K562 (cell line): Measurements from ENCODE around the gene RMC1. TPM values are rescaled to one million over a fixed set of nuclear protein-coding genes. Genes with fewer than 3 reads are reported as not detected.

ENCODE experiments used
- ATAC-seq: fragments of 200-7000 bp; cut with Tn5 transposase; 3 replicates; pipeline ENCODE4 v1.9.1; 2020; ENCODE audit warnings: moderate library complexity
- BruUV-seq: library from RNA; stranded (reverse); fragments of 400-500 nt; replicated peaks from 2 replicates; lab custom pipeline; 2021; lab: Mats Ljungman, UMichigan
- CTCF ChIA-PET: fragments of 300-600 bp; formaldehyde crosslinking; extraction: SDS; loops from one replicate; lab custom pipeline; 2021; ENCODE audit warnings: low intra/inter-chr PET ratio; lab: Yijun Ruan, JAX
- POLR2A ChIA-PET: fragments of 300-600, 350-650 bp; sonication (Branson Sonifier 250); formaldehyde crosslinking; extraction: SDS; loops from one replicate; lab custom pipeline; 2021; ENCODE audit warnings: antibody characterized with exemption, inconsistent platforms; lab: Yijun Ruan, JAX
- DNase-seq, 4 experiments: peaks; one replicate each; pipeline versions ENCODE4 v3.0.0 to v3.0.0-alpha.2; 2011 to 2018; ENCODE audit warnings: low spot score in 3 of 4, mixed read lengths in 3 of 4; ENCODE audit errors: extremely low read depth in 1 of 4
- FAIRE-seq: peaks from 2 replicates; lab custom pipeline; 2011; peaks lifted over from hg19 to GRCh38; lab: Jason Lieb, UNC
- H2AFZ ChIP-seq: 2 replicates; pipeline ENCODE4 v1.6.0; 2011; ENCODE audit warnings: low read depth, low read length, control low read depth, inconsistent platforms
- H3K27ac ChIP-seq: fragments of 200-600 bp; 3 replicates; pipeline ENCODE4 v1.8.0; 2011; ENCODE audit warnings: low read depth, mild to moderate bottlenecking, control low read depth, inconsistent platforms, low read length, moderate library complexity, mixed read lengths; ENCODE audit errors: extremely low read depth
- H3K27me3 ChIP-seq, 2 experiments: fragments of 300-600 bp in 1 of 2; 2 replicates in 1 of 2; 3 replicates in 1 of 2; pipeline versions ENCODE4 v1.6.0 to v1.8.0; 2011; ENCODE audit warnings: inconsistent platforms in 2 of 2, low read length in 2 of 2, mild to moderate bottlenecking in 1 of 2, mixed read lengths in 1 of 2, moderate library complexity in 1 of 2; ENCODE audit not compliant: control insufficient read depth in 2 of 2, insufficient read depth in 2 of 2
- H3K36me3 ChIP-seq: fragments of 300-600 bp; 3 replicates; pipeline ENCODE4 v1.8.0; 2011; ENCODE audit warnings: mild to moderate bottlenecking, low read length, inconsistent platforms; ENCODE audit not compliant: control insufficient read depth, insufficient read depth
- H3K4me1 ChIP-seq, 2 experiments: fragments of 200-600 bp in 1 of 2; replicated peaks in 1 of 2; 2 replicates in 1 of 2; 3 replicates in 1 of 2; pipeline versions ENCODE4 v1.5.1 to v1.8.0; 2011; ENCODE audit warnings: inconsistent platforms in 2 of 2, low read length in 2 of 2, mild to moderate bottlenecking in 1 of 2, mixed read lengths in 1 of 2, moderate library complexity in 1 of 2; ENCODE audit not compliant: control insufficient read depth in 2 of 2, insufficient read depth in 2 of 2
- H3K4me2 ChIP-seq: 2 replicates; pipeline ENCODE4 v1.6.1; 2011; ENCODE audit warnings: low read length, control low read depth, inconsistent platforms, mixed read lengths; ENCODE audit not compliant: insufficient read depth
- H3K4me3 ChIP-seq: fragments of 200-600 bp; sonication (generic), shearing (Covaris generic); 2 replicates; pipeline ENCODE4 v1.5.1; 2016; ENCODE audit warnings: control low read depth, inconsistent platforms
- H3K79me2 ChIP-seq: fragments of 200-600 bp; 3 replicates; pipeline ENCODE4 v1.8.0; 2011; ENCODE audit warnings: low read length, inconsistent platforms; ENCODE audit not compliant: control insufficient read depth, insufficient read depth
- H3K9ac ChIP-seq, 2 experiments: 2 replicates each; pipeline versions ENCODE4 v1.6.0 to v1.6.1; 2011; ENCODE audit warnings: low read depth in 2 of 2, low read length in 2 of 2, control low read depth in 1 of 2, inconsistent platforms in 1 of 2, mild to moderate bottlenecking in 1 of 2, mixed read lengths in 1 of 2; ENCODE audit not compliant: insufficient read depth in 1 of 2
- H3K9me1 ChIP-seq: one replicate; pipeline ENCODE4 v1.6.0; 2011; ENCODE audit warnings: inconsistent platforms, mild to moderate bottlenecking, low read length, moderate library complexity; ENCODE audit not compliant: control insufficient read depth, insufficient read depth
- H3K9me3 ChIP-seq: replicated peaks from 2 replicates; pipeline ENCODE4 v1.5.1; 2011; ENCODE audit warnings: low read depth, low read length, inconsistent platforms; ENCODE audit not compliant: control insufficient read depth, insufficient read depth
- H4K20me1 ChIP-seq: replicated peaks from 2 replicates; pipeline ENCODE4 v1.6.1; 2011; ENCODE audit warnings: low read length, inconsistent platforms, mixed read lengths; ENCODE audit not compliant: control insufficient read depth, insufficient read depth
- CHD4 ChIP-seq: fragments of 200-600 bp; sonication (generic); IDR thresholded peaks from 3 replicates; pipeline ENCODE4 v1.6.1; 2012; ENCODE audit warnings: low read depth, mild to moderate bottlenecking, mixed read lengths, low read length, inconsistent platforms; ENCODE audit not compliant: insufficient read depth, insufficient replicate concordance, poor library complexity, severe bottlenecking
- HNRNPH1 ChIP-seq: fragments of 200-400 bp; formaldehyde crosslinking; optimal IDR thresholded peaks from 2 replicates; pipeline ENCODE3; 2017; ENCODE audit warnings: low read depth, mild to moderate bottlenecking, low read length, moderate library complexity
- MEF2A ChIP-seq: IDR thresholded peaks from 2 replicates; pipeline ENCODE4 v1.6.1; 2011; ENCODE audit warnings: low read depth, mild to moderate bottlenecking, low read length, moderate library complexity; ENCODE audit not compliant: control insufficient read depth
- MIER1 ChIP-seq: fragments of 450-650 bp; IDR thresholded peaks from 2 replicates; pipeline ENCODE4 v1.6.1; 2016; ENCODE audit warnings: antibody characterized with exemption, mild to moderate bottlenecking, low read depth
- NCOA2 ChIP-seq, 2 experiments: fragments of 450-650 bp; IDR thresholded peaks; 2 replicates each; pipeline ENCODE4 v1.6.1; 2018; ENCODE audit warnings: mild to moderate bottlenecking in 2 of 2, moderate library complexity in 1 of 2; ENCODE audit not compliant: partially characterized antibody in 2 of 2
- NELFE ChIP-seq: IDR thresholded peaks from 2 replicates; pipeline ENCODE4 v1.6.1; 2011; ENCODE audit warnings: mild to moderate bottlenecking; ENCODE audit not compliant: insufficient read depth, insufficient read length
- PHB2 ChIP-seq: fragments of 450-650 bp; IDR thresholded peaks from 2 replicates; pipeline ENCODE4 v1.6.1; 2017; ENCODE audit warnings: low read depth
- POLR2AphosphoS2 ChIP-seq: IDR thresholded peaks from 2 replicates; pipeline ENCODE4 v1.6.1; 2012; ENCODE audit warnings: low read length, improper control_type of control experiment
- RBM22 ChIP-seq: fragments of 200-400 bp; formaldehyde crosslinking; IDR thresholded peaks from 2 replicates; pipeline ENCODE4 v1.6.1; 2018; ENCODE audit warnings: low read length, low read depth; ENCODE audit not compliant: poor library complexity, severe bottlenecking
- RBM34 ChIP-seq: fragments of 200-400 bp; formaldehyde crosslinking; IDR thresholded peaks from 2 replicates; pipeline ENCODE4 v1.6.1; 2018; ENCODE audit warnings: low read length, borderline replicate concordance; ENCODE audit not compliant: insufficient read depth
- SIN3B ChIP-seq: fragments of 450-650 bp; IDR thresholded peaks from 2 replicates; pipeline ENCODE4 v1.6.1; 2017; ENCODE audit warnings: low read depth, mild to moderate bottlenecking, moderate library complexity
- STAT5A ChIP-seq: IDR thresholded peaks from 2 replicates; pipeline ENCODE4 v1.6.1; 2012; ENCODE audit warnings: low read length, inconsistent platforms, borderline replicate concordance
- THRB ChIP-seq: fragments of 450-650 bp; formaldehyde crosslinking; conservative IDR thresholded peaks from 2 replicates; pipeline ENCODE4 v1.4.0; 2022; ENCODE audit warnings: mild to moderate bottlenecking, missing genetic modification characterization
- ZKSCAN1 ChIP-seq: fragments of 150-350 bp; IDR thresholded peaks from 2 replicates; pipeline ENCODE4 v1.6.1; 2016; ENCODE audit warnings: low read depth, low read length
- ZNF586 ChIP-seq: fragments of 450-650 bp; formaldehyde crosslinking; conservative IDR thresholded peaks from 2 replicates; pipeline ENCODE4 v1.4.0; 2020; ENCODE audit warnings: mild to moderate bottlenecking, moderate library complexity
- WGBS: fragments of 100-300 bp; shearing (Covaris generic); methylation state at CpG from one replicate; pipeline ENCODE4 v1.1.6; 2016; ENCODE audit warnings: low coverage, mixed read lengths; ENCODE audit not compliant: insufficient coverage; ENCODE audit errors: missing lambda C conversion rate; 5-methylcytosine and 5-hydroxymethylcytosine counted together
- in situ Hi-C: fragments of 300-500 bp; cut with MboI; formaldehyde crosslinking; loops from 4 replicates; pipeline ENCODE4 v1.15.0; 2018; ENCODE audit warnings: inconsistent platforms, mixed read lengths
- intact Hi-C: fragments of 100-400 bp; cut with micrococcal nuclease; formaldehyde crosslinking; loops from 2 replicates; pipeline ENCODE4 v1.14.2; 2022
- polyA plus RNA-seq, 8 experiments: library from polyadenylated mRNA; depleted of rRNA in 4 of 8; stranded (reverse) in 5 of 8; unstranded in 3 of 8; fragments of >200 nt; fragmentation: Nextera tagmentation in 2 of 8; fragmentation: Illumina TruSeq in 1 of 8; extraction: Ambion mirVana in 2 of 8; extraction: Trizol in 1 of 8; gene quantifications; 2 replicates each; pipeline versions ENCODE4 v1.2.1 to v1.2.3, GENCODE V29; 2011 to 2014; ENCODE audit warnings: inconsistent platforms in 1 of 8, missing spikeins in 1 of 8
- total RNA-seq, 7 experiments: library from RNA; depleted of rRNA in 6 of 7; stranded (reverse); fragments of >200 nt in 6 of 7; fragmentation: Illumina TruSeq in 2 of 7; extraction: Trizol in 2 of 7; gene quantifications; 2 replicates each; pipeline versions ENCODE4 v1.2.1 to v1.2.3, GENCODE V29; 2011 to 2021; ENCODE audit warnings: low replicate concordance in 1 of 7

The RMC1 gene
- total and polyA plus RNA-seq, 9 of the 15 experiments (the other 6 are each of a cell fraction or from before 2014, with no cell fraction given) = 7.5 to 42.4 (median 35.5) TPM

GRCh38 chr18:23537274-23537673, 34.0 kb downstream of the RMC1 start:
- FAIRE-seq (no peak), ATAC-seq (no peak), DNase-seq (no peak)
- in situ Hi-C loops = no loop called here
- Histone ChIP-seq H4K20me1 (peaks cover 19% of the 10 kb centered on the region), H3K9me3 (no peaks in the 10 kb centered on the region), H3K4me1 (peaks cover 5 to 18% of the 10 kb centered on the region in 2 experiments), H2AFZ (no peak overlapping the region), H3K79me2 (no peaks in the 10 kb centered on the region), H3K27ac (no peak overlapping the region), H3K27me3 (no peaks in the 10 kb centered on the region), H3K4me3 (no peak overlapping the region), H3K4me2 (no peak overlapping the region), H3K9me1 (no peaks in the 10 kb centered on the region), H3K9ac (no peak overlapping the region), H3K36me3 (peaks cover 94% of the 10 kb centered on the region)
- BruUV-seq = no TSS peak
- TF ChIP-seq MEF2A = no peak
- WGBS = 88% methylated on average over 7 of the region's 7 CpGs
- POLR2A ChIA-PET = no interaction called here
- CTCF ChIA-PET = no interaction called here
- intact Hi-C loops = no loop called here

- no peak overlapping the region for H3K4me3 ChIP-seq
- H3K79me2 ChIP-seq = no peaks in the 10 kb centered on the region
- H3K27ac ChIP-seq = no peak overlapping the region
- no peaks in the 10 kb centered on the region for H3K9me1 ChIP-seq
- no peak overlapping the region for H2AFZ ChIP-seq
- H3K9me3 ChIP-seq = no peaks in the 10 kb centered on the region
- no peak overlapping the region for H3K9ac ChIP-seq
- in situ Hi-C loops (no loop called here), intact Hi-C loops (no loop called here)
- 92% methylated on average over 9 of the region's 9 CpGs for WGBS
- peaks cover 5 to 18% of the 10 kb centered on the region in 2 experiments for H3K4me1 ChIP-seq
- TF ChIP-seq ZKSCAN1 = no peak
- no peak for TF ChIP-seq HNRNPH1
- TF ChIP-seq NCOA2 (IDR thresholded peaks at IDR 0.05; ENCODE audit: partially characterized antibody in 2 of 2) = no peak
- no peak for TF ChIP-seq RBM22
- TF ChIP-seq RBM34 = no peak
- TF ChIP-seq CHD4 = no peak
- TF ChIP-seq STAT5A = no peak
- TF ChIP-seq SIN3B = no peak
- no peak for TF ChIP-seq ZNF586
- TF ChIP-seq NELFE = no peak
- TF ChIP-seq MIER1 = no peak
- no peak for TF ChIP-seq THRB
- no peak for TF ChIP-seq PHB2
- TF ChIP-seq POLR2AphosphoS2 = no peak
- CTCF ChIA-PET = no interaction called here
- no peak overlapping the region for H3K4me2 ChIP-seq
- H4K20me1 ChIP-seq = peaks cover 25% of the 10 kb centered on the region
- ATAC-seq = no peak
- POLR2A ChIA-PET = no interaction called here
- FAIRE-seq = no peak
- H3K27me3 ChIP-seq = no peaks in the 10 kb centered on the region
- DNase-seq = no peak
- BruUV-seq = no TSS peak
- peaks cover 95% of the 10 kb centered on the region for H3K36me3 ChIP-seq
These were observed 34.7 kb downstream of the RMC1 start for GRCh38 chr18:23538001-23538400.
